Measurements from ENCODE around the gene KIF14.

GRCh38 chr1:200628223-200628881 is 7.8 kb upstream of the KIF14 start:
- TF ChIP-seq POLR2A (IDR thresholded peaks at IDR 0.05): no peak
- no peak for TF ChIP-seq POLR2AphosphoS5 (IDR thresholded peaks at IDR 0.05)
- TF ChIP-seq CTCF (IDR thresholded peaks at IDR 0.05): no peak
